PC-3 (cell line): Measurements from ENCODE around the gene SCN1B.

ENCODE experiments used
- EZH2 ChIP-seq: fragments of 300-600 bp; sonication (generic); IDR thresholded peaks from one replicate; pipeline ENCODE4 v1.6.1; 2017; ENCODE audit warnings: antibody characterized with exemption, mild to moderate bottlenecking, low read length; ENCODE audit not compliant: unreplicated experiment
- TF ChIP-seq, protein P1 (sequence below): fragments of 300-600 bp; sonication (generic); conservative IDR thresholded peaks from 2 replicates; pipeline ENCODE4 v1.5.1; 2017; ENCODE audit warnings: antibody characterized with exemption, low read depth, mild to moderate bottlenecking, low read length

DNA sequence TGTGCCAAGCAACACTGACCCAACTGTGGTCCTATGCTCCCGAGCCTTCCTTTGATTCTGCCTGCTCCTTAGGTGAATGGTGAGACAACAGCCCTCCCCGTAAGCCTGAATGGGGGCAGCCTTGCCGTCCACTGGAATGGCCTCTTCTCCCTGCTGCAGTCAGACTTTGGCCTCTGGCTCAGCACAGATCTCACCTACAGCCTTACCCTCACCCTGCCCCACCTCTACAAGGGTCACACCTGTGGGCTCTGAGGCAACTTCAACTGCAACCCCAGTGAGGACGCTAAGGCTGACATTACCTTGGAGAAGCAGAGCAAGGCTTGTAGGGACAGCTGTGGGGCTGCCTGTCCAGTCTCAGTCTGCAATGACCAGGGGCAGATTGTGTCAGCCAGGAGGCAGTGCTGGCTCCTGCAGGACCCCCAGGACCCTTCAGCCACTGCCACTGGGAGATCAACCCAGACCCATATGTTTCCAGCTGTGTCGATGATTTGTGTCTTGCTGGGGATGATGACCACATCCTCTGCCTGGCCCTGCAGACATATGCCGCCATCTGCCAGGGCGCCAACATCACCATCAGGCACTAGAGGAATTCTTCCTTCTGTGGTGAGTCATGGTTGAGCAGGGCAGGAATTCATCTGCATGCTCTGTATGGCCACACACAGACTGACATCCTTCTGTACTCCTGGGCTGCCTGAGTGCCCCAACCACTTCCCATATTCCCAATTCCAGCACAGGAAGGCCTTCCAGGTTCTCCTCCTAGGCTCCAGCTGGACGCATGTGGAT lies 58.1 kb downstream of the SCN1B start:
- TF ChIP-seq, protein P1, sequence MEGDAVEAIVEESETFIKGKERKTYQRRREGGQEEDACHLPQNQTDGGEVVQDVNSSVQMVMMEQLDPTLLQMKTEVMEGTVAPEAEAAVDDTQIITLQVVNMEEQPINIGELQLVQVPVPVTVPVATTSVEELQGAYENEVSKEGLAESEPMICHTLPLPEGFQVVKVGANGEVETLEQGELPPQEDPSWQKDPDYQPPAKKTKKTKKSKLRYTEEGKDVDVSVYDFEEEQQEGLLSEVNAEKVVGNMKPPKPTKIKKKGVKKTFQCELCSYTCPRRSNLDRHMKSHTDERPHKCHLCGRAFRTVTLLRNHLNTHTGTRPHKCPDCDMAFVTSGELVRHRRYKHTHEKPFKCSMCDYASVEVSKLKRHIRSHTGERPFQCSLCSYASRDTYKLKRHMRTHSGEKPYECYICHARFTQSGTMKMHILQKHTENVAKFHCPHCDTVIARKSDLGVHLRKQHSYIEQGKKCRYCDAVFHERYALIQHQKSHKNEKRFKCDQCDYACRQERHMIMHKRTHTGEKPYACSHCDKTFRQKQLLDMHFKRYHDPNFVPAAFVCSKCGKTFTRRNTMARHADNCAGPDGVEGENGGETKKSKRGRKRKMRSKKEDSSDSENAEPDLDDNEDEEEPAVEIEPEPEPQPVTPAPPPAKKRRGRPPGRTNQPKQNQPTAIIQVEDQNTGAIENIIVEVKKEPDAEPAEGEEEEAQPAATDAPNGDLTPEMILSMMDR: no peak
- TF ChIP-seq EZH2: no peak
